Dendritic cell treated with granulocyte-macrophage colony-stimulating factor and Interleukin-4, amounts not matched to agents 40 ng/mL and 50 ng/mL, for 4 days (primary cell): ENCODE measurements around the gene ZNF273.
"Not testable (repeated sequence)": the region's sequence is repeated elsewhere in the genome, so short reads cannot be mapped to it uniquely, and the experiment has no call there.

Source experiments
- H3K27ac Mint-ChIP-seq: one replicate; pipeline ENCODE4 v1.8.0; 2022; ENCODE audit warnings: mild to moderate bottlenecking, mixed read lengths
- H3K27me3 Mint-ChIP-seq: one replicate; pipeline ENCODE4 v1.8.0; 2022; ENCODE audit warnings: mild to moderate bottlenecking, mixed read lengths
- H3K36me3 Mint-ChIP-seq: one replicate; pipeline ENCODE4 v1.8.0; 2022; ENCODE audit warnings: low read depth, mixed read lengths
- H3K4me1 Mint-ChIP-seq: one replicate; pipeline ENCODE4 v1.8.0; 2022; ENCODE audit warnings: low read depth, mixed read lengths
- H3K4me3 Mint-ChIP-seq: one replicate; pipeline ENCODE4 v1.8.0; 2022; ENCODE audit warnings: mild to moderate bottlenecking, moderate library complexity, mixed read lengths
- H3K9me3 Mint-ChIP-seq: one replicate; pipeline ENCODE4 v1.8.0; 2022; ENCODE audit warnings: mixed read lengths
- intact Hi-C: fragments of 100-400 bp; cut with micrococcal nuclease; formaldehyde crosslinking; loops from one replicate; pipeline ENCODE4 v1.15.0; 2022

The ZNF273 gene

GRCh38 chr7:64902806-64903721 lies at the start of gene ZNF273:
TSS of gene ZNF273 (plus strand) at chr7:64903273. CDS start at chr7:64903318, 45 bp downstream.
- Mint-ChIP-seq H3K27me3 (no peaks in the 10 kb centered on the region), H3K27ac (peak within 1 kb of the TSS; percentile 93), H3K9me3 (peaks cover 16% of the 10 kb centered on the region), H3K4me3 (peak within 1 kb of the TSS; percentile 95), H3K4me1 (peaks cover 33% of the 10 kb centered on the region), H3K36me3 (peaks cover 33% of the 10 kb centered on the region)
- intact Hi-C loops = loop anchor here (5.0 to 10.0 kb wide), 2 partner anchors 108 to 469 kb away; partner anchors contain the start of genes ZNF138 and ZNF92

- H3K36me3 Mint-ChIP-seq = no peaks in the 10 kb centered on the region
- no peaks in the 10 kb centered on the region for H3K4me1 Mint-ChIP-seq
- no peaks in the 10 kb centered on the region for H3K27me3 Mint-ChIP-seq
- H3K9me3 Mint-ChIP-seq = peaks cover 29% of the 10 kb centered on the region
- no peak overlapping the region for H3K4me3 Mint-ChIP-seq
- intact Hi-C loops = no loop called here
- no peak overlapping the region for H3K27ac Mint-ChIP-seq
These were observed 49.4 kb upstream of the ZNF273 start for GRCh38 chr7:64853679-64854078.

- Mint-ChIP-seq H3K27ac (no peak overlapping the region), H3K4me3 (no peak overlapping the region), H3K36me3 (no peaks in the 10 kb centered on the region), H3K4me1 (no peaks in the 10 kb centered on the region), H3K9me3 (peaks cover 16% of the 10 kb centered on the region), H3K27me3 (no peaks in the 10 kb centered on the region)
- intact Hi-C loops = no loop called here
These were observed 48.1 kb upstream of the ZNF273 start for GRCh38 chr7:64854969-64855368.

- H3K4me3 Mint-ChIP-seq = no peak overlapping the region
- peaks cover 48% of the 10 kb centered on the region for H3K9me3 Mint-ChIP-seq
- H3K27ac Mint-ChIP-seq = no peak overlapping the region
- no peaks in the 10 kb centered on the region for H3K36me3 Mint-ChIP-seq
- no peaks in the 10 kb centered on the region for H3K4me1 Mint-ChIP-seq
- intact Hi-C loops = no loop called here
- no peaks in the 10 kb centered on the region for H3K27me3 Mint-ChIP-seq
These were observed 40.1 kb upstream of the ZNF273 start for GRCh38 chr7:64863021-64863420.

GRCh38 chr7:64863530-64863929 lies 39.5 kb upstream of the ZNF273 start:
- intact Hi-C loops, H3K27me3 Mint-ChIP-seq, H3K36me3 Mint-ChIP-seq, H3K4me3 Mint-ChIP-seq, H3K27ac Mint-ChIP-seq, H3K4me1 Mint-ChIP-seq: not testable (repeated sequence)
- peaks cover 53% of the 10 kb centered on the region for H3K9me3 Mint-ChIP-seq

GRCh38 chr7:64863969-64864368 lies 39.1 kb upstream of the ZNF273 start:
- H3K27ac Mint-ChIP-seq = no peak overlapping the region
- no peaks in the 10 kb centered on the region for H3K4me1 Mint-ChIP-seq
- H3K27me3 Mint-ChIP-seq = no peaks in the 10 kb centered on the region
- H3K9me3 Mint-ChIP-seq = peaks cover 57% of the 10 kb centered on the region
- no peaks in the 10 kb centered on the region for H3K36me3 Mint-ChIP-seq
- intact Hi-C loops = no loop called here
- H3K4me3 Mint-ChIP-seq = no peak overlapping the region

GRCh38 chr7:64867863-64868440 lies 35.1 kb upstream of the ZNF273 start:
- no peaks in the 10 kb centered on the region for H3K27me3 Mint-ChIP-seq

GRCh38 chr7:64868499-64868898 lies 34.6 kb upstream of the ZNF273 start:
- Mint-ChIP-seq H3K27me3 (no peaks in the 10 kb centered on the region), H3K27ac (no peak overlapping the region), H3K36me3 (no peaks in the 10 kb centered on the region), H3K9me3 (peaks cover 84% of the 10 kb centered on the region), H3K4me3 (no peak overlapping the region), H3K4me1 (no peaks in the 10 kb centered on the region)
- intact Hi-C loops = no loop called here

More at GRCh38 chr7:64867863-64868440, 35.1 kb upstream of the ZNF273 start:
- no peak overlapping the region for H3K4me3 Mint-ChIP-seq
- peaks cover 84% of the 10 kb centered on the region for H3K9me3 Mint-ChIP-seq
- no peaks in the 10 kb centered on the region for H3K4me1 Mint-ChIP-seq
- intact Hi-C loops = no loop called here
- no peaks in the 10 kb centered on the region for H3K36me3 Mint-ChIP-seq
- H3K27ac Mint-ChIP-seq = no peak overlapping the region

- Mint-ChIP-seq H3K4me3 (no peak overlapping the region), H3K4me1 (no peaks in the 10 kb centered on the region), H3K36me3 (no peaks in the 10 kb centered on the region), H3K27me3 (no peaks in the 10 kb centered on the region), H3K9me3 (peaks cover 84% of the 10 kb centered on the region), H3K27ac (no peak overlapping the region)
- intact Hi-C loops = no loop called here
These were observed 33.9 kb upstream of the ZNF273 start for GRCh38 chr7:64869121-64869725.

GRCh38 chr7:64869912-64870562 lies 33.0 kb upstream of the ZNF273 start:
- no peaks in the 10 kb centered on the region for H3K27me3 Mint-ChIP-seq
- intact Hi-C loops = no loop called here
- peaks cover 88% of the 10 kb centered on the region for H3K9me3 Mint-ChIP-seq
- no peak overlapping the region for H3K4me3 Mint-ChIP-seq
- no peak overlapping the region for H3K27ac Mint-ChIP-seq
- H3K4me1 Mint-ChIP-seq = no peaks in the 10 kb centered on the region
- no peaks in the 10 kb centered on the region for H3K36me3 Mint-ChIP-seq

GRCh38 chr7:64870656-64871055 lies 32.4 kb upstream of the ZNF273 start:
- Mint-ChIP-seq H3K9me3 (peaks cover 93% of the 10 kb centered on the region), H3K27ac (no peak overlapping the region), H3K4me1 (no peaks in the 10 kb centered on the region), H3K27me3 (no peaks in the 10 kb centered on the region), H3K36me3 (no peaks in the 10 kb centered on the region), H3K4me3 (no peak overlapping the region)
- intact Hi-C loops = no loop called here

GRCh38 chr7:64871761-64872160 lies 31.3 kb upstream of the ZNF273 start:
- Mint-ChIP-seq H3K4me1 (no peaks in the 10 kb centered on the region), H3K27ac (no peak overlapping the region)

GRCh38 chr7:64872351-64873154 lies 30.5 kb upstream of the ZNF273 start:
- no peak overlapping the region for H3K27ac Mint-ChIP-seq

More at GRCh38 chr7:64871761-64872160, 31.3 kb upstream of the ZNF273 start:
- Mint-ChIP-seq H3K9me3 (peaks cover 96% of the 10 kb centered on the region), H3K27me3 (peaks cover 3% of the 10 kb centered on the region), H3K36me3 (no peaks in the 10 kb centered on the region), H3K4me3 (no peak overlapping the region)
- intact Hi-C loops = no loop called here

More at GRCh38 chr7:64872351-64873154, 30.5 kb upstream of the ZNF273 start:
- Mint-ChIP-seq H3K4me3 (no peak overlapping the region), H3K9me3 (peaks cover 100% of the 10 kb centered on the region), H3K4me1 (no peaks in the 10 kb centered on the region), H3K27me3 (peaks cover 8% of the 10 kb centered on the region), H3K36me3 (no peaks in the 10 kb centered on the region)
- intact Hi-C loops = no loop called here
